ENCODE results near the gene SAPCD2.

The SAPCD2 gene

GRCh38 chr9:137109250-137110146, 39.1 kb upstream of the SAPCD2 start:
- no peaks in the 10 kb centered on the region for H3K27me3 ChIP-seq (ENCODE audit: insufficient read depth, low read length)
- no peak overlapping the region for H3K27ac ChIP-seq (ENCODE audit: low read depth, low read length, poor library complexity, severe bottlenecking)
- no peaks in the 10 kb centered on the region for H3K9me3 ChIP-seq (ENCODE audit: low read length)
- no peaks in the 10 kb centered on the region for H3F3A ChIP-seq (ENCODE audit: insufficient read depth, low read length)
- H3K9me2 ChIP-seq (ENCODE audit: low read depth, low read length): no peaks in the 10 kb centered on the region
- no peak overlapping the region for H3K9ac ChIP-seq (ENCODE audit: low read length)
- H4K20me1 ChIP-seq (ENCODE audit: insufficient read depth, low read length): no peaks in the 10 kb centered on the region
- H2AFZ ChIP-seq (ENCODE audit: low read length): no peak overlapping the region
- peaks cover 86% of the 10 kb centered on the region for H3K36me3 ChIP-seq (ENCODE audit: insufficient read depth, low read length)
- H3K4me2 ChIP-seq (ENCODE audit: low read length): no peak overlapping the region
- H3K4me3 ChIP-seq (ENCODE audit: low read depth, low read length, poor library complexity, severe bottlenecking): no peak overlapping the region
- no peaks in the 10 kb centered on the region for H3K79me2 ChIP-seq (ENCODE audit: insufficient read depth, low read length)
- H3K4me1 ChIP-seq (ENCODE audit: insufficient read depth, low read length, severe bottlenecking): peaks cover 11% of the 10 kb centered on the region
- TF ChIP-seq CTCF (IDR thresholded peaks at IDR 0.05; ENCODE audit: low read length) (no peak), EZH2 (IDR thresholded peaks at IDR 0.05; ENCODE audit: borderline replicate concordance, low read length) (no peak)

- no peak overlapping the region for H3K4me3 ChIP-seq (ENCODE audit: low read depth, low read length, poor library complexity, severe bottlenecking)
- no peak overlapping the region for H2AFZ ChIP-seq (ENCODE audit: low read length)
- no peaks in the 10 kb centered on the region for H3K79me2 ChIP-seq (ENCODE audit: insufficient read depth, low read length)
- peaks cover 10% of the 10 kb centered on the region for H3K4me1 ChIP-seq (ENCODE audit: insufficient read depth, low read length, severe bottlenecking)
- TF ChIP-seq CTCF (IDR thresholded peaks at IDR 0.05; ENCODE audit: low read length) (no peak), EZH2 (IDR thresholded peaks at IDR 0.05; ENCODE audit: borderline replicate concordance, low read length) (no peak)
- H4K20me1 ChIP-seq (ENCODE audit: insufficient read depth, low read length): no peaks in the 10 kb centered on the region
- peaks cover 94% of the 10 kb centered on the region for H3K36me3 ChIP-seq (ENCODE audit: insufficient read depth, low read length)
- H3K9me3 ChIP-seq (ENCODE audit: low read length): no peaks in the 10 kb centered on the region
- H3K4me2 ChIP-seq (ENCODE audit: low read length): no peak overlapping the region
- H3K9ac ChIP-seq (ENCODE audit: low read length): no peak overlapping the region
- no peak overlapping the region for H3K27ac ChIP-seq (ENCODE audit: low read depth, low read length, poor library complexity, severe bottlenecking)
- no peaks in the 10 kb centered on the region for H3K9me2 ChIP-seq (ENCODE audit: low read depth, low read length)
- no peaks in the 10 kb centered on the region for H3F3A ChIP-seq (ENCODE audit: insufficient read depth, low read length)
- no peaks in the 10 kb centered on the region for H3K27me3 ChIP-seq (ENCODE audit: insufficient read depth, low read length)
Measured at GRCh38 chr9:137108608-137109249, 38.4 kb upstream of the SAPCD2 start.

- no peak overlapping the region for H3K4me2 ChIP-seq (ENCODE audit: low read length)
- no peaks in the 10 kb centered on the region for H3K79me2 ChIP-seq (ENCODE audit: insufficient read depth, low read length)
- peaks cover 98% of the 10 kb centered on the region for H3K36me3 ChIP-seq (ENCODE audit: insufficient read depth, low read length)
- no peak overlapping the region for H3K4me3 ChIP-seq (ENCODE audit: low read depth, low read length, poor library complexity, severe bottlenecking)
- H3K27me3 ChIP-seq (ENCODE audit: insufficient read depth, low read length): no peaks in the 10 kb centered on the region
- H3F3A ChIP-seq (ENCODE audit: insufficient read depth, low read length): no peaks in the 10 kb centered on the region
- H3K4me1 ChIP-seq (ENCODE audit: insufficient read depth, low read length, severe bottlenecking): peaks cover 2% of the 10 kb centered on the region
- H4K20me1 ChIP-seq (ENCODE audit: insufficient read depth, low read length): no peaks in the 10 kb centered on the region
- no peaks in the 10 kb centered on the region for H3K9me3 ChIP-seq (ENCODE audit: low read length)
- no peak overlapping the region for H2AFZ ChIP-seq (ENCODE audit: low read length)
- H3K9me2 ChIP-seq (ENCODE audit: low read depth, low read length): no peaks in the 10 kb centered on the region
- H3K9ac ChIP-seq (ENCODE audit: low read length): no peak overlapping the region
- TF ChIP-seq CTCF (IDR thresholded peaks at IDR 0.05; ENCODE audit: low read length): no peak
- TF ChIP-seq EZH2 (IDR thresholded peaks at IDR 0.05; ENCODE audit: borderline replicate concordance, low read length): no peak
- H3K27ac ChIP-seq (ENCODE audit: low read depth, low read length, poor library complexity, severe bottlenecking): no peak overlapping the region
Measured at GRCh38 chr9:137107982-137108381, 37.6 kb upstream of the SAPCD2 start.
